ENCODE results near the gene RBFOX1. TPM values are rescaled to one million over a fixed set of nuclear protein-coding genes. Genes with fewer than 3 reads are reported as not detected.

RBFOX1 gene
- total RNA-seq, 1 experiment from 2014 or later: not detected

DNA sequence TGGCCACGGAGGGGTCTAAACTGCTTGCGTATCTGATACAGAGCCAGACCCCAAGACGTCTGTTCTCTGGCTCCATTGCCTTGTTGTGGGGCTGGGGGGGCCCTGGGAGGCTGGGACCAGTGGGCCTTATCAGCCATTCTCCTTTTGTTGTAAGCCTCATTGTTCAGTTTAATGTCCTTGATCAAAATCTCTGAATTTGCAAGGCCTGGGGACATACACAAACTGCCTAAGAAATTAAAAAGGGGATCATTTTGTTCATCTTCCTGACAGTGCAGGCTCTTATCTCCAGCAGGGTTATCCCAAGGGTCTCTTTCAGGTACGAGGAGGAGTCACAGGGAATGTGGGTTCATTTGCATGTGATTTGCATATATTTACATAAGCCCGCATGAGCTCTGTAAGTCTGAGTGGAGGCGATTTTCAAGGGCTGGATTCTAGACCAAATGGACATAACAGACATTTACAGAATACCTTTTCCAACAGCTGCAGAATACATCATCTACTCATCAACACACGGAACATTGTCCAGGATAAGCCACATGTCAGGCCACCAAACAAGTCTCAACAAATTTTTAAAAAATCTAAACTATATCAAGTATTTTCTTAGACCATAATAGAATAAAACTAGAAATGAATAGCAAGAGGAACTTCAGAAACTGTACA is 269.8 kb downstream of the RBFOX1 start:
- no peak overlapping the region for H3K4me2 ChIP-seq (ENCODE audit: low read length)
- POLR2A ChIA-PET: no interaction called here

More for the DNA sequence above, 269.8 kb downstream of the RBFOX1 start:
- Histone ChIP-seq H2AFZ (ENCODE audit: low read depth, low read length, poor library complexity, severe bottlenecking) (no peak overlapping the region), H3K4me1 (ENCODE audit: control insufficient read depth in 1 of 2, insufficient read depth in 2 of 2, low read length in 2 of 2) (no peaks in the 10 kb centered on the region), H3K79me2 (ENCODE audit: insufficient read depth, low read length) (no peaks in the 10 kb centered on the region), H3K36me3 (ENCODE audit: control insufficient read depth in 1 of 2, insufficient read depth in 2 of 2, low read length in 2 of 2) (no peaks in the 10 kb centered on the region), H3K27ac (ENCODE audit: low read depth, low read length) (no peak overlapping the region), H3K9me3 (ENCODE audit: control insufficient read depth in 1 of 2, insufficient read depth in 1 of 2, low read depth in 1 of 2, low read length in 2 of 2) (peaks cover 14 to 17% of the 10 kb centered on the region in 2 experiments; a peak in 2 of 4 replicates), H3K9me2 (ENCODE audit: insufficient read depth) (no peaks in the 10 kb centered on the region), H4K20me1 (ENCODE audit: insufficient read depth) (no peaks in the 10 kb centered on the region), H3K9ac (ENCODE audit: low read length) (no peak overlapping the region), H3K4me3 (replicated peaks in 1 of 2; ENCODE audit: low read depth in 1 of 2, low read length in 2 of 2) (no peak overlapping the region), H3K27me3 (ENCODE audit: insufficient read depth, low read length) (no peaks in the 10 kb centered on the region)
- intact Hi-C loops (cut with micrococcal nuclease): no loop called here
- DNase-seq (ENCODE audit: low read depth, low spot score) (no peak), ATAC-seq (no peak)
- CTCF ChIA-PET: no interaction called here
- RAD21 ChIA-PET (ENCODE audit: low non-redundant PET in 1 of 2, low total read pairs in 2 of 2, uncharacterized antibody in 2 of 2, unreplicated experiment in 2 of 2): no interaction called here
- no peak for TF ChIP-seq RAD21 (IDR thresholded peaks at IDR 0.05; ENCODE audit: low read depth)
- TF ChIP-seq, protein P1, sequence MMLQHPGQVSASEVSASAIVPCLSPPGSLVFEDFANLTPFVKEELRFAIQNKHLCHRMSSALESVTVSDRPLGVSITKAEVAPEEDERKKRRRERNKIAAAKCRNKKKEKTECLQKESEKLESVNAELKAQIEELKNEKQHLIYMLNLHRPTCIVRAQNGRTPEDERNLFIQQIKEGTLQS (IDR thresholded peaks at IDR 0.05): no peak
- TF ChIP-seq, protein P2, sequence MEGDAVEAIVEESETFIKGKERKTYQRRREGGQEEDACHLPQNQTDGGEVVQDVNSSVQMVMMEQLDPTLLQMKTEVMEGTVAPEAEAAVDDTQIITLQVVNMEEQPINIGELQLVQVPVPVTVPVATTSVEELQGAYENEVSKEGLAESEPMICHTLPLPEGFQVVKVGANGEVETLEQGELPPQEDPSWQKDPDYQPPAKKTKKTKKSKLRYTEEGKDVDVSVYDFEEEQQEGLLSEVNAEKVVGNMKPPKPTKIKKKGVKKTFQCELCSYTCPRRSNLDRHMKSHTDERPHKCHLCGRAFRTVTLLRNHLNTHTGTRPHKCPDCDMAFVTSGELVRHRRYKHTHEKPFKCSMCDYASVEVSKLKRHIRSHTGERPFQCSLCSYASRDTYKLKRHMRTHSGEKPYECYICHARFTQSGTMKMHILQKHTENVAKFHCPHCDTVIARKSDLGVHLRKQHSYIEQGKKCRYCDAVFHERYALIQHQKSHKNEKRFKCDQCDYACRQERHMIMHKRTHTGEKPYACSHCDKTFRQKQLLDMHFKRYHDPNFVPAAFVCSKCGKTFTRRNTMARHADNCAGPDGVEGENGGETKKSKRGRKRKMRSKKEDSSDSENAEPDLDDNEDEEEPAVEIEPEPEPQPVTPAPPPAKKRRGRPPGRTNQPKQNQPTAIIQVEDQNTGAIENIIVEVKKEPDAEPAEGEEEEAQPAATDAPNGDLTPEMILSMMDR (IDR thresholded peaks at IDR 0.05 in 2 of 3, conservative IDR thresholded peaks at IDR 0.05 in 1 of 3; ENCODE audit: borderline replicate concordance in 1 of 3, insufficient read depth in 1 of 3, low read depth in 2 of 3, low read length in 2 of 3): no peak
- no peak for TF ChIP-seq SRF (IDR thresholded peaks at IDR 0.05; ENCODE audit: low read depth)
- no peak for TF ChIP-seq ELF1 (IDR thresholded peaks at IDR 0.05; ENCODE audit: borderline replicate concordance, low read depth)
- TF ChIP-seq YY1 (IDR thresholded peaks at IDR 0.05; ENCODE audit: extremely low read depth, insufficient replicate concordance, low read depth, low read length): no peak
- TF ChIP-seq SP1 (IDR thresholded peaks at IDR 0.05; ENCODE audit: low read depth): no peak
- no peak for TF ChIP-seq CEBPB (IDR thresholded peaks at IDR 0.05; ENCODE audit: low read depth)
- TF ChIP-seq, protein P3, sequence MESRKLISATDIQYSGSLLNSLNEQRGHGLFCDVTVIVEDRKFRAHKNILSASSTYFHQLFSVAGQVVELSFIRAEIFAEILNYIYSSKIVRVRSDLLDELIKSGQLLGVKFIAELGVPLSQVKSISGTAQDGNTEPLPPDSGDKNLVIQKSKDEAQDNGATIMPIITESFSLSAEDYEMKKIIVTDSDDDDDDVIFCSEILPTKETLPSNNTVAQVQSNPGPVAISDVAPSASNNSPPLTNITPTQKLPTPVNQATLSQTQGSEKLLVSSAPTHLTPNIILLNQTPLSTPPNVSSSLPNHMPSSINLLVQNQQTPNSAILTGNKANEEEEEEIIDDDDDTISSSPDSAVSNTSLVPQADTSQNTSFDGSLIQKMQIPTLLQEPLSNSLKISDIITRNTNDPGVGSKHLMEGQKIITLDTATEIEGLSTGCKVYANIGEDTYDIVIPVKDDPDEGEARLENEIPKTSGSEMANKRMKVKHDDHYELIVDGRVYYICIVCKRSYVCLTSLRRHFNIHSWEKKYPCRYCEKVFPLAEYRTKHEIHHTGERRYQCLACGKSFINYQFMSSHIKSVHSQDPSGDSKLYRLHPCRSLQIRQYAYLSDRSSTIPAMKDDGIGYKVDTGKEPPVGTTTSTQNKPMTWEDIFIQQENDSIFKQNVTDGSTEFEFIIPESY (IDR thresholded peaks at IDR 0.05; ENCODE audit: extremely low read depth, insufficient replicate concordance, low read length): no peak
- TF ChIP-seq ZNF274 (IDR thresholded peaks at IDR 0.05; ENCODE audit: low read depth, low read length): no peak
- no peak for TF ChIP-seq SIN3A (IDR thresholded peaks at IDR 0.05; ENCODE audit: low read depth)
- no peak for TF ChIP-seq JUND (IDR thresholded peaks at IDR 0.05)
- no peak for TF ChIP-seq TCF7L2 (IDR thresholded peaks at IDR 0.05; ENCODE audit: borderline replicate concordance, extremely low read depth, insufficient read depth, insufficient read length)
- no peak for TF ChIP-seq EGR1 (IDR thresholded peaks at IDR 0.05; ENCODE audit: low read depth)
- no peak for TF ChIP-seq POLR2AphosphoS5 (IDR thresholded peaks at IDR 0.05; ENCODE audit: low read depth, low read length)
- no peak for TF ChIP-seq CBX3 (IDR thresholded peaks at IDR 0.05; ENCODE audit: low read depth)
- BruUV-seq (replicated peaks): no TSS peak
